GM21576 (cell line): ENCODE results near the gene ANKRD30B.
"Not testable (repeated sequence)": the region's sequence is repeated elsewhere in the genome, so short reads cannot be mapped to it uniquely, and the experiment has no call there.

Experiments used
- ATAC-seq: cut with Tn5 transposase; IDR thresholded peaks from one replicate; pipeline ENCODE4 v1.9.1; 2021; ENCODE audit warnings: mild to moderate bottlenecking, moderate library complexity; ENCODE audit not compliant: unreplicated experiment

Gene ANKRD30B, protein sequence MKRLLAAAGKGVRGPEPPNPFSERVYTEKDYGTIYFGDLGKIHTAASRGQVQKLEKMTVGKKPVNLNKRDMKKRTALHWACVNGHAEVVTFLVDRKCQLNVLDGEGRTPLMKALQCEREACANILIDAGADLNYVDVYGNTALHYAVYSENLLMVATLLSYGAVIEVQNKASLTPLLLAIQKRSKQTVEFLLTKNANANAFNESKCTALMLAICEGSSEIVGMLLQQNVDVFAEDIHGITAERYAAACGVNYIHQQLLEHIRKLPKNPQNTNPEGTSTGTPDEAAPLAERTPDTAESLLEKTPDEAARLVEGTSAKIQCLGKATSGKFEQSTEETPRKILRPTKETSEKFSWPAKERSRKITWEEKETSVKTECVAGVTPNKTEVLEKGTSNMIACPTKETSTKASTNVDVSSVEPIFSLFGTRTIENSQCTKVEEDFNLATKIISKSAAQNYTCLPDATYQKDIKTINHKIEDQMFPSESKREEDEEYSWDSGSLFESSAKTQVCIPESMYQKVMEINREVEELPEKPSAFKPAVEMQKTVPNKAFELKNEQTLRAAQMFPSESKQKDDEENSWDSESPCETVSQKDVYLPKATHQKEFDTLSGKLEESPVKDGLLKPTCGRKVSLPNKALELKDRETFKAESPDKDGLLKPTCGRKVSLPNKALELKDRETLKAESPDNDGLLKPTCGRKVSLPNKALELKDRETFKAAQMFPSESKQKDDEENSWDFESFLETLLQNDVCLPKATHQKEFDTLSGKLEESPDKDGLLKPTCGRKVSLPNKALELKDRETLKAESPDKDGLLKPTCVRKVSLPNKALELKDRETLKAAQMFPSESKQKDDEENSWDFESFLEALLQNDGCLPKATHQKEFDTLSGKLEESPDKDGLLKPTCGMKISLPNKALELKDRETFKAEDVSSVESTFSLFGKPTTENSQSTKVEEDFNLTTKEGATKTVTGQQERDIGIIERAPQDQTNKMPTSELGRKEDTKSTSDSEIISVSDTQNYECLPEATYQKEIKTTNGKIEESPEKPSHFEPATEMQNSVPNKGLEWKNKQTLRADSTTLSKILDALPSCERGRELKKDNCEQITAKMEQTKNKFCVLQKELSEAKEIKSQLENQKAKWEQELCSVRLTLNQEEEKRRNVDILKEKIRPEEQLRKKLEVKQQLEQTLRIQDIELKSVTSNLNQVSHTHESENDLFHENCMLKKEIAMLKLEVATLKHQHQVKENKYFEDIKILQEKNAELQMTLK (N-terminal part only)

DNA sequence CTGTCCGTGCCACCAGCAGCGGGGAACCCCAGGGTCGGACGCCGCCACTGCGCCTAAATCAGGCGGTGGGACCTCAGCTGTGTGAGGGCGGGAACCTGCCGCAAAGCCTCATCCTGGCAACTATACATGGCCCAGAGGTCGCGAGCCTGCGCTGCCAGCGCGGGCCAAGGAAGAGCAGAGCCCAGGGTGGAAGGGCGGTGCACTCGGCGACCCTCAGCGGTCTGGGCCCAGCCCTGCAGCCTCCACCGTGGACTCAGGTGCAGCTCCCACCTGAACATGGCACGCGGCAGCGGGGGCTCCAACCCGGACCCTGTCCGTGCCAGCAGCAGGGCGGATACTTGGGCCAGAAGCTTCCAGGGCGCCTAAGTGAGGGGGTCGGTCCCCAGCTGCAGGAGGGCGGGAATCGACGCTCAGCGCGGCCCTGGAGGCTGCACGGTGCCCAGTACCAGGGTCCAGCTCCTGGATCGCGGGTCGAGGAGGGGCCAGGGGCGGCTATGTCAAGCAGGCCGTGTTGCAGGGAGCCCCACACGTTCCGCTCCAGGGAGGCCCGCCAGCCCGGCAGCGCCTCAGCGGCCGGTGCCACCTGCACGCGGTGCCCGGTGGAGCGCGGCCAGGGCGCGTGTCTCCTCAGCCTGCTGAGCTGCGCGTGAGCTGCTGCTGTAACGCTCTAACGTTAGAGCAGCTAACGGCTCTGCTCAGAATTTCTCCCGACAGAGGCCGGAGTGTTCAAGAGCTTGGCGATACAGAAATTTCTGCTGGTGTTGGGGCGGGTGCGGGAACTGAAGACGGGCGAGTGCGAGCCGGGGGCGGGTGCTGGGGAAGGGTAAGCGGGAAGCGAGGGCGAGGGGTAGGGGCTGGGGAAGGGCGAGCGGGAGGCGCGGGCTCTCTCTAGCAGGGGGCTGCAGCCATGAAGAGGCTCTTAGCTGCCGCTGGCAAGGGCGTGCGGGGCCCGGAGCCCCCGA, at the start of gene ANKRD30B:
Gene ANKRD30B (plus strand): TSS at position 660 of the 962 bp plus-strand sequence. CDS start 248 bp downstream, at position 908.
- ATAC-seq = no peak

DNA sequence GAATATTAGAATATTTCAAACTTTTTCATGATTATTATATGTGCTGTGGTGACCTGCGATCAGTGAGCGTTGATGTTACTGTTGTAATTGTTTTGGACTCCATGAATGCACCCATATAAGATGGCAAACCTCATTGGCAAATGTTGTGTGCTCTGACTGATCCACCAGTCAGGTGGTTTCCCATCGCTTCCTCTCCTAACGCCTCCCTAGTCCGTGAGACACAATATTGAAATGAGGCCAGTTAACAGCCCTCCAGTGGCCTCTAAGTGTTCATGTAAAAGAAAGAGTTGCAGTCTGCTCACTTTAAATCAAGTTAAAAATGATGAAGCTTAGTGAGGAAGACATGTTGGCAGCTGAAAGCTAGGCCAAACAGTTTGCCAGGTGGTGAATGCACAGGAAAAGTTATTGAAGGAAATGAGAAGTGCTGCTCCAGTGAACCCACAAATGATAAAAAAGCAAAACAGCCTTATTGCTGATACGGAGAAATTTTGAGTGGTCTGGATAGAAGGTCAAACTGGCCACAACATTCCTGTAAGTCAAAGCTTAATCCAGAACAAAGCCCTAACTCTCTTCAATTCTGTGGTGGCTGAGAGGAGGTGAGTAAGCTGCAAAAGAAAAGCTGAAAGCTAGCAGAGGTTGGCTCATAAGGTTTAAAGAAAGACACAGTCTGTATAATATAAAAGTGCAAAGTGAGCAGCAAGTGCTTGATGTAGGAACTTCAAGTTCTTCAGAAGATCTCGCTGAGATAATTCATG, 46.5 kb upstream of the ANKRD30B start:
- not testable (repeated sequence) for ATAC-seq

DNA sequence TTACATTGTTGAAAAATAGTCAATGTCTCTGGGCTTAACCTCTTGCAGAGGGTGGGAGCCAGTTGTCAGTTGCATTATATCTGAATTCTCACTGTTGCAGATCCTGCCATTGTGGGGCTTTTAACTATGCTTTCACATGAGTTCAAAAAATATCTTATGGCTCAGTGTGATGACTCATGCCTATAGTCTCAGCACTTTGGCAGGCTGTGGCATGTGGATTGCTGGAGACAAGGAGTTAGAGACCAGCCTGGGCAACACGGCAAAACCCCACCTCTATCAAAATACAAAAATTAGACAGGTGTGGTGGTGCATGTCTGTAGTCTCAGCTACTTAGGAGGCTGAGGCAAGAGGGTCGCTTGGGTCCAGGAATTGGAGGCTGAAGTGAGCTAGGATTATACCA, 38.2 kb upstream of the ANKRD30B start:
- not testable (repeated sequence) for ATAC-seq

DNA sequence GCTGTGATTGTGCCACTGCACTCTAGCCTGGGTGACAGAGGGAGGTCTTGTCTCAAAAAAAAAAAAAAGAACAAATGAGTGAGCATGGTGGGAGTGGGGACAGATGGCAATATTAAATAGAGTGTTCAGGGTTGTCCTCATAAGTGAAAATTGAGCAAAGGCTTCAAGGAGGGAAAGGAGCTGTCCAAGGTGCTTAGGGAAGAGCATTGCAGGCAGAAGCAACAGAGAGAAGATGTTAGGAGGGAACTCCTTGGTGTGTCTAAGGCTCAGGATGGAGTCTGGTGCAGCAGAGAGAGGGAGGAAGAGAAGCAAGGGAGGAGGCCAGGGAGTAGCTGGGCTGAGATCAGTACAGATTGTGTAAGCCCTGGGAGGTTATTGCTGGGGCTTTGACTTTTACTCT, 26.4 kb upstream of the ANKRD30B start:
- not testable (repeated sequence) for ATAC-seq

DNA sequence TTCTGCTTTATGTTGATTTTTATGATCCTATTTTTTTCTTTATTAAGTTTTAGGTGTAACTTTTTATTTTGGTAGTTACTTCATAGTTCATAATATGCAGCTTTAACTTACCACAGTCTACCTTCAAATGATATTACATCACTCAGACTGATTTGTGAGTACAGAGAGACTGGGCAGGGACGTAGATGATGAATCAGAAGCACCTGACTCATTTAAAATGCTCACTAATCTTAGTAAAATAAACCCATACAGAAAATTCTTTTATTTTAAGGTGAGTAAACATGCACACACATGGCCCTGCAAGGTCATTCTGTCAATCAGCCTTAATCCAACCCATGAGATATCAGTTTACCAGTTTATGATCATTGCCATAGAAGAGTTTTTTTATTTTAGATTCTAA, 8.9 kb upstream of the ANKRD30B start:
- not testable (repeated sequence) for ATAC-seq

DNA sequence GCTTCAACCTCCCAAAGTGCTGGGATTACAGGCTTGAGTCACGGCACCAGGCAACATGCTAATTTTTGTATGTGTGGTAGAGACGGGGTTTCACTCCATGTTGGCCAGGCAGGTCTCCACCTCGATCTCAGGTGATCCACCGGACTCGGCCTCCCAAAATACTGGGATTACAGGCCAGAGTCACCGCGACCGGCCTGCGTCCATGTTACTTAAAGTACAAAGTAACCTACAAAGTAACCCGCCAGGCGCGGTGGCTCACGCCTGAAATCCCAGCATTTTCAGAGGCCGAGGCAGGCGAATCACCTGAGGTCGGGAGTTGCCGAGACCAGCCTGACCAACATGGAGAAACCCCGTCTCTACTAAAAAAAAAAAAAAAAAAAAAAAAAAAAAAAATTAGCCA, 1.1 kb upstream of the ANKRD30B start:
- no peak for ATAC-seq

DNA sequence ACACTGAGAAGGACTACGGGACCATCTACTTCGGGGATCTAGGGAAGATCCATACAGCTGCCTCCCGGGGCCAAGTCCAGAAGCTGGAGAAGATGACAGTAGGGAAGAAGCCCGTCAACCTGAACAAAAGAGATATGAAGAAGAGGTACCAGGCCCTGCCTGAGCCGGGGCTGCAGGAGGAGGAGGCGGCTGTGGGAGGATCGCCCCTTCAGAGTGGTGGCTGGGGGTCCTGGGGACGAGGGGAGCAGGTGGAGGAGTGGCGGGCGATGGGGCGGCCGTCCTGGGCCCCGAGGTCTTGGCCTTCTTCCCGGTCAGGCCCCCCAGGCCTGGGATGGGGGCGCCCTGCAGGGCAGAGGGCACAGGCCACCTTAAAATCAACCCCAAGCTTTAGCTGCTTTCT, 524 bp downstream of the ANKRD30B start:
- ATAC-seq = no peak

DNA sequence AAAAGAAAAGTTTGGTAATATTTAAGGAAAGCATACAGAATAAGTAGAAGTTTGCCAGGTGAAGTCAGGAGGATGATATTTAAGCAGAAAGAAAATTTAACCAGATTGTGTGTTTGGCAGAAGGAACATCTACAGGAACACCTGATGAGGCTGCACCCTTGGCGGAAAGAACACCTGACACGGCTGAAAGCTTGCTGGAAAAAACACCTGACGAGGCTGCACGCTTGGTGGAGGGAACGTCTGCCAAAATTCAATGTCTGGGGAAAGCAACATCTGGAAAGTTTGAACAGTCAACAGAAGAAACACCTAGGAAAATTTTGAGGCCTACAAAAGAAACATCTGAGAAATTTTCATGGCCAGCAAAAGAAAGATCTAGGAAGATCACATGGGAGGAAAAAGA, 15.6 kb downstream of the ANKRD30B start:
- ATAC-seq = not testable (repeated sequence)

DNA sequence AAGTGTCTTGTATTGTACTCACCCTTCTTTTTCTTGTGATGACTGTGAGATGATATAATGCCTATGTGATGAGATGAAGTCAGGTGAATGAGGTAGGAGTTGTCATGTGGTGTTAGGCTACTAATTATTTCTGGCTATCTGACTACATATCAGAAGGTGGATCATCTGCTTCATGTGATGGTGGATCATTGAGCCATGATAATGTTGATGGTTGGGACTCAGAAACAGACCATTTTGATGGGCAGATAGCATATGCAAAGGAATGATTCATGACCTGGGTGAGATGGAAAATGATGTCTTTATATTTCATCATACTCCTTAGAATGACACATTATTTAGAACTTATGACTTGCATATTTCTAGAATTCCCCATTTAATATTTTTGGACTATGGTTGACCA, 19.5 kb downstream of the ANKRD30B start:
- no peak for ATAC-seq

DNA sequence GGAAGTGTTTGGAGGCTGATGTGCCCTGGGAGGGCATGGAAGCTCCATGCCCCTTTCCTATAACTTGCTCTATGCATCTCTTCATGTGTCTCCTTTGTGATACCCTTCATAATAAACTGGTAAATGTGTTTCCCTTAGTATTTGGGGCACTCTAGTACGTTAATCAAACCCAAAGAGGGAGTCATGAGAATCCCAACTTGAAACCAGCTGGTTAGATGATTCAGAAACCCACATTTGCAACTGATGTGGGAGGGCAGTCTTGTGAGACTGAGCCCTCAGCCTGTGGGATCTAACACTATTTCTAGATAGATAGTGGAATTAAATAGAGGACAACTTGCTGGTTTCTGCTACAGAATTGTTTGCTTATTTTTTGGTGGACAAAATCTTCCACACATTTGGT, 20.3 kb downstream of the ANKRD30B start:
- ATAC-seq = no peak

DNA sequence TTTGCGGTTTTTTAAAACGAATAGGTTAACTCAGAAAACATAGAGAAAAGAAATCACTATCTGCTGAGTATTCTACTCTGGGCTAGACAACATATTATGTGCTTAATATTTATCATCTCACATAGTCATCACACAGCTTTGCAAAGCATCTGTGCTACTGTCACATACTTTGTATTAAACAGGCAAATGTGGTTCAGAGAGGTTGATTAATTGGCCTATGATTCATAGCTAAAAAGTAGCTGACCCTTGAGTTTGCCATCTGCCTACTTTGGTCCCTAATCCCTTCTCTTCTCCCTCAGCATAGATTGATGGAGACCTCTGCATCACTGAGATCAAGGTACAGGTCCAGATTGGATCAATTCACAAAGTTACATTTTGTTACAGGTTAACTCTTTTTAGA, 21.4 kb downstream of the ANKRD30B start:
- no peak for ATAC-seq

DNA sequence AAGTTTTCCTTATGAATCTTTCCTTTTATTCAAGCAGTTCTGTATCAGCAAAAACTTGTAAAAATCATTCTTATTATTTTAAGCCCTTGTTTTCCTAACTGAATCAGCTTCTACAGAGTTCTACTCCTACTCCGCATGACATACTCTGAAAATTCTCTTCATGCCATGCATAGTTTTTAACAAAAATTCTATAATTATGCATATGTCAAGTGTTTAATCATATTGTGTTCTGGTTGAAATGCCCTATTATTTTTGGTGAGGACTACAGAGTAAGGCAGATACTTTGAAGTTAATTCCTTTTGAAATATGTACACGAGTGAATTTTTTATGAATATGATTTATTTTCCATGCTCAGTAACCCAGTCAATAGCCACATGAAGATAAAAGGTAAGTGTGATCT, 28.8 kb downstream of the ANKRD30B start:
- ATAC-seq = no peak

DNA sequence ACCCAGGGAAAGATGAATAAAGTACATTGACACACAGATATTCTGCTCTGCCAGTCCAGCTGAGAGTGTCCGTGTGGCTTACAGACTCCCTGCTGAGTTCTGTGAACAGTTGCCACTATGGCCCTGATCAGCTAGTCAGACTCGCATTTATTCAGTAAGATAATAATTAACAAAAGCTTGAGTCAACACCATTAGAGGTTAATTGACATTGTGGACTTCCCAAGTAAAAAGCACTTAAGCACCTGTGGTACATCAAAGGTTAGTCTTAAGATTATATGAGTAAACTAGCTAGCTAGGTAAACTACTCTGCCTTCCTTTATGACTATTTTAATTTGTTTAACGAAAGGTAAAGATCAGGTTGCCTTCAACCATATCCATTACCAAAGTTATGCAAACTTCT, 33.7 kb downstream of the ANKRD30B start:
- ATAC-seq = no peak

DNA sequence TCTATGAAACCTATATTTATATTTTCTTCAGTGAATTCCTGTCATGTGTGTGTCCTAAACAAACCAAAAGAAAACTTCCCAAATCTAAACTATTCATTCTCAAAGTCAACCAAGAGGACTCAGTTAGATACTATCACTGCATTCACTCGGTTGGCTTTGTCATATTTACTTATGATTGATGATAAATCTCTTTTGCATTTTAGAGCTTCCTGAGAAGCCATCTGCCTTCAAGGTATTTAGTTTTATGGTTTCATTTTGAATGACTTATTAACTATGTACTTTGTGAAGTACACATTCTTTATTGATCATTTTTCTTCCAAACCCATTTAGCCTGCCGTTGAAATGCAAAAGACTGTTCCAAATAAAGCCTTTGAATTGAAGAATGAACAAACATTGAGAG, 36.2 kb downstream of the ANKRD30B start:
- ATAC-seq = no peak

DNA sequence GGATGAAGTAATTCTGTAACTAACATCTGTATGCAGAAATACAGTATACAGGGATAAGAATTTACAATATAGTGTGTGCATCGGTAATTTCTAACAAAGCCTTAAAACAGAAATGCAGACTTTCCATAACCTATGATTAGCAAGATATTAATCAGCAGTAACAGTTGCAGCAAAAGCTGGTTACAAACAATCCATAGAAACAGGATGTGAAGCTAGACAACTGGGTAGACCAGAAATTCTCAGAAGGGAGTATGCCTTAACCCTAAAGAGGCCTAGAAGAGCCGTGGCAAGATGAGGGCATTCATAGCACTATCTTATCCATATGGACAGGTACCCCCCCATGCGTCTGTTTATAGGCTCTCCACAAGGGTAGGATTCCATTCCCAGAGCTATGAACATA, 48.9 kb downstream of the ANKRD30B start:
- not testable (repeated sequence) for ATAC-seq

DNA sequence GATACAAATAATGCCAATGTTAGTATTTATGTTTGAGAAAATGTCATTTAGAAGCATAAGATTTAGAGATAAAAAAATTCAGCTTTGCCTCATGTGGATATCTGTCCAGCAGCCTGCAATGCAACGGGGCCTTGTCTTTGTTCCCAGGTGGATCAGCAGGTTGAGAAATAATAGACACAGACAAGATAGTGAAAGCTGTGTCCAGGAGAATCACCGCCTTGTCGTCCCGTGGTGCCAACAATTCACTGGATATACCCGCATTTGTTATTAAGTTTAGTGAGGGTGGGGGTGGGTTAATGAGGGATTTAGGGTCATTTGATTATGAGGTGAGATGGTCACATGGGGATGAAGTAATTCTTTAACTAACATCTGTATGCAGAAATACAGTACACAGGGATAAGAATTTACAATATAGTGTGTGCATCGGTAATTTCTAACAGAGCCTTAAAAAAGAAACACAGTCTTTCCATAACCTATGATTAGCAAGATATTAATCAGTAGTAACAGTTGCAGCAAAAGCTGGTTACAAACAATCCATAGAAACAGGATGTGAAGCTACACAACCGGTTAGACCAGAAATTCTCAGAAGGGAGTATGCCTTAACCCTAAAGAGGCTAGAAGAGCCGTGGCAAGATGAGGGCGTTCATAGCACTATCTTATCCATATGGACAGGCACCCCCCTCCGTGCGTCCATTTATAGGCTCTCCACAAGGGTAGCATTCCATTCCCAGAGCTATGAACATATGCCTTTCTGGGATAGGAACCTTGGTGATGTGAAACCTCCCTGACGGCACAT, 50.2 kb downstream of the ANKRD30B start:
- not testable (repeated sequence) for ATAC-seq

DNA sequence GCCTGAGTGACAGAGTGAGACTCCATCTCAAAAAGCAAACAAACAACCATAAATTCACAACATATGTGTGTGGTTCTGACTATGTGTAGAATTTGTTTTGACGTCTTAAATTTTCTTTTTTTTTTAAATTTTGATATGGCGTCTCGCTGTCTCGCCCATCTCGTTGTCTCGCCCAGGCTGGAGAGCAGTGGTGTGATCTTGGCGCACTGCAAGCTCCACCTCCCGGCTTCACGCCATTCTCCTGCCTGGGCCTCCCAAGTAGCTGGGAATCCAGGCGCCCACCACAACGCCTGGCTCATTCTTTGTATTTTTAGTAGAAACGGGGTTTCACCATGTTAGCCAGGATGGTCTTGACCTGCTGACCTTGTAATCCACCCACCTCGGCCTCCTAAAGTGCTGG, 63.1 kb downstream of the ANKRD30B start:
- ATAC-seq = not testable (repeated sequence)

DNA sequence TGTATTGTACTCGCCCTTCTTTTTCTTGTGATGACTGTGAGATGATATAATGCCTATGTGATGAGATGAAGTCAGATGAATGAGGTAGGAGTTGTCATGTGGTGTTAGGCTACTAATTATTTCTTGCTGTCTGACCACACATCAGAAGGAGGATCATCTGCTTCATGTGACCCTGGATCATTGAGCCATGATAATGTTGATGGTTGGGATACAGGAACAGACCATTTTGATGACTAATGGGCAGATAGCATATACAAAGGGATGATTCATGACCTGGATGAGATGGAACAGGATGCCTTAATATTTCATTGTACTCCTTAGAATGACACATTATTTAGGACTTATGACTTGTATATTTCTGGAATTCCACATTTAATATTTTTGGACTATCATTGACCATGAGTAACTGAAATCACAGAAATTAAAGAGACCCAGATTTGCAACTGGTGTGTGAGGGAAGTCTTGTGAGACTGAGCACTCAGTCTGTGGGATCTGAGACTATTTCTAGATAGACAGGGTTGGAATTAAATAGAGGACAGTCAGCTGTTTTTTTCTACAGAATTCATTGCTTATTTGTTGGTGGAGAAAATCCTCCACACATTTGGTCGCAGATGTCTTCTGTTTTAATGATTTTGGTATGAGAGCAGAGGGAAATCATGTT, 79.1 kb downstream of the ANKRD30B start:
- not testable (repeated sequence) for ATAC-seq
